Tibial nerve (tissue), 4 donors: ENCODE measurements around the gene MPP4.

Experiments
- CTCF ChIP-seq, 5 experiments: fragments of 200-600 bp in 3 of 5; fragments of 450-650 bp in 2 of 5; sonication (generic) in 3 of 5; IDR thresholded peaks; one replicate each; pipeline ENCODE4 v1.5.1; 2016 to 2019; ENCODE audit warnings: antibody characterized with exemption in 5 of 5, mild to moderate bottlenecking in 3 of 5, moderate library complexity in 2 of 5
- EP300 ChIP-seq, 2 donors: sonication (generic); formaldehyde crosslinking; IDR thresholded peaks; one replicate each; pipeline ENCODE4 v1.6.1; 2017; ENCODE audit warnings: antibody characterized with exemption in 2 of 2, mild to moderate bottlenecking in 1 of 2
- POLR2A ChIP-seq, 2 donors: fragments of 450-650 bp; IDR thresholded peaks; one replicate each; pipeline ENCODE4 v1.6.1; 2017; ENCODE audit warnings: antibody characterized with exemption in 2 of 2, mild to moderate bottlenecking in 2 of 2, moderate library complexity in 2 of 2

GRCh38 chr2:201643216-201643890 lies 55.1 kb downstream of the MPP4 start, which contains the start of gene TMEM237:
- TF ChIP-seq CTCF (IDR thresholded peaks at IDR 0.05) (no peak), EP300 (IDR thresholded peaks at IDR 0.05) (no peak), POLR2A (IDR thresholded peaks at IDR 0.05) (no peak)
